GM21786 (cell line): ENCODE measurements around the gene KRT13.

Experiments
- ATAC-seq: cut with Tn5 transposase; IDR thresholded peaks from one replicate; pipeline ENCODE4 v1.9.1; 2021; ENCODE audit not compliant: unreplicated experiment

Gene KRT13

GRCh38 chr17:41537990-41538389 lies 32.6 kb upstream of the KRT13 start:
- ATAC-seq: no peak

GRCh38 chr17:41537614-41537954 lies 32.2 kb upstream of the KRT13 start:
- no peak for ATAC-seq

- no peak for ATAC-seq
Measured at GRCh38 chr17:41536741-41537613, 31.6 kb upstream of the KRT13 start.

GRCh38 chr17:41535764-41536481 lies 30.5 kb upstream of the KRT13 start:
- ATAC-seq: no peak

- no peak for ATAC-seq
Measured at GRCh38 chr17:41534899-41535546, 29.6 kb upstream of the KRT13 start.

GRCh38 chr17:41533613-41534012 lies 28.2 kb upstream of the KRT13 start:
- ATAC-seq: no peak

- ATAC-seq: no peak
Measured at GRCh38 chr17:41532947-41533570, 27.6 kb upstream of the KRT13 start.

- ATAC-seq: no peak
Measured at GRCh38 chr17:41531993-41532392, 26.6 kb upstream of the KRT13 start.

- no peak for ATAC-seq
Measured at GRCh38 chr17:41530062-41531048, 24.9 kb upstream of the KRT13 start.

- ATAC-seq: no peak
Measured at GRCh38 chr17:41529491-41529915, 24.1 kb upstream of the KRT13 start.

GRCh38 chr17:41528959-41529353 lies 23.5 kb upstream of the KRT13 start:
- no peak for ATAC-seq

GRCh38 chr17:41527063-41528023 lies 21.9 kb upstream of the KRT13 start:
- ATAC-seq: no peak

GRCh38 chr17:41524261-41524660 lies 18.8 kb upstream of the KRT13 start:
- no peak for ATAC-seq

- no peak for ATAC-seq
Measured at GRCh38 chr17:41523787-41524186, 18.4 kb upstream of the KRT13 start.

GRCh38 chr17:41523225-41523593 lies 17.8 kb upstream of the KRT13 start:
- ATAC-seq: no peak

GRCh38 chr17:41522301-41523224 lies 17.2 kb upstream of the KRT13 start:
- no peak for ATAC-seq

GRCh38 chr17:41521574-41522261 lies 16.3 kb upstream of the KRT13 start:
- ATAC-seq: no peak
